HepG2 (cell line): Measurements from ENCODE around the gene FGD5. TPM values are rescaled to one million over a fixed set of nuclear protein-coding genes. Genes with fewer than 3 reads are reported as not detected.

Experiments
- CREB3 ChIP-seq: sonication (generic); formaldehyde crosslinking; IDR thresholded peaks from 2 replicates; pipeline ENCODE4 v1.5.0; 2020; ENCODE audit warnings: missing genetic modification reagents
- GZF1 ChIP-seq: sonication (generic); formaldehyde crosslinking; IDR thresholded peaks from 2 replicates; pipeline ENCODE4 v1.5.1; 2020; ENCODE audit warnings: mild to moderate bottlenecking, missing genetic modification reagents
- HCFC1 ChIP-seq: fragments of 150-350 bp; IDR thresholded peaks from 2 replicates; pipeline ENCODE4 v1.6.1; 2014; ENCODE audit warnings: low read depth, low read length
- KDM2A ChIP-seq: sonication (generic); formaldehyde crosslinking; IDR thresholded peaks from 2 replicates; pipeline ENCODE4 v1.4.0; 2020; ENCODE audit warnings: low read depth, missing genetic modification reagents, borderline replicate concordance
- KDM6A ChIP-seq: IDR thresholded peaks from 2 replicates; pipeline ENCODE4 v1.6.1; 2016; ENCODE audit warnings: low read depth
- MLXIP ChIP-seq: sonication (generic); formaldehyde crosslinking; IDR thresholded peaks from 2 replicates; pipeline ENCODE4 v1.9.0; 2021; ENCODE audit warnings: missing genetic modification reagents, borderline replicate concordance
- SSRP1 ChIP-seq: IDR thresholded peaks from 2 replicates; pipeline ENCODE4 v1.6.1; 2016; ENCODE audit warnings: control low read depth
- TBX3 ChIP-seq: fragments of 450-650 bp; IDR thresholded peaks from 2 replicates; pipeline ENCODE4 v1.6.1; 2017; ENCODE audit warnings: antibody characterized with exemption, mild to moderate bottlenecking, inconsistent platforms, borderline replicate concordance
- U2AF1 ChIP-seq: fragments of 200-400 bp; formaldehyde crosslinking; optimal IDR thresholded peaks from 2 replicates; pipeline ENCODE3; 2017; ENCODE audit warnings: mild to moderate bottlenecking, low read depth, low read length
- ZBTB26 ChIP-seq: IDR thresholded peaks from 2 replicates; pipeline ENCODE4 v1.6.1; 2016; ENCODE audit warnings: missing compliant biosample characterization, missing genetic modification reagents, borderline replicate concordance
- ZFY ChIP-seq: sonication (generic); formaldehyde crosslinking; IDR thresholded peaks from 2 replicates; pipeline ENCODE4 v1.4.0; 2020; ENCODE audit warnings: missing genetic modification reagents
- ZNF18 ChIP-seq: sonication (generic); formaldehyde crosslinking; IDR thresholded peaks from 2 replicates; pipeline ENCODE4 v1.8.0; 2022; ENCODE audit warnings: mild to moderate bottlenecking, missing genetic modification reagents; ENCODE audit not compliant: insufficient replicate concordance
- ZNF205 ChIP-seq: IDR thresholded peaks from 2 replicates; pipeline ENCODE4 v1.6.1; 2018; ENCODE audit warnings: missing biosample characterization, missing genetic modification reagents
- ZNF263 ChIP-seq: sonication (generic); formaldehyde crosslinking; IDR thresholded peaks from 2 replicates; pipeline ENCODE4 v1.4.0; 2020; ENCODE audit warnings: missing genetic modification reagents
- ZNF280B ChIP-seq: sonication (generic); formaldehyde crosslinking; IDR thresholded peaks from 2 replicates; pipeline ENCODE4 v1.5.0; 2020; ENCODE audit warnings: missing genetic modification reagents, mild to moderate bottlenecking, borderline replicate concordance
- ZNF30 ChIP-seq: sonication (generic); formaldehyde crosslinking; IDR thresholded peaks from 2 replicates; pipeline ENCODE4 v1.5.0; 2020; ENCODE audit warnings: mild to moderate bottlenecking, missing genetic modification reagents
- ZNF605 ChIP-seq: sonication (generic); formaldehyde crosslinking; IDR thresholded peaks from 2 replicates; pipeline ENCODE4 v1.8.0; 2022; ENCODE audit warnings: mild to moderate bottlenecking, missing genetic modification reagents
- ZNF607 ChIP-seq: sonication (generic); formaldehyde crosslinking; IDR thresholded peaks from 2 replicates; pipeline ENCODE4 v1.5.1; 2020; ENCODE audit warnings: missing genetic modification reagents, mild to moderate bottlenecking, borderline replicate concordance
- ZSCAN31 ChIP-seq: sonication (generic); formaldehyde crosslinking; IDR thresholded peaks from 2 replicates; pipeline ENCODE4 v1.5.0; 2020; ENCODE audit warnings: low read depth, mild to moderate bottlenecking, missing genetic modification reagents
- polyA plus RNA-seq, 8 experiments: library from polyadenylated mRNA; depleted of rRNA in 3 of 8; stranded (reverse) in 7 of 8; unstranded in 1 of 8; fragments of >200 nt; fragmentation: Illumina TruSeq in 4 of 8; extraction: Trizol in 4 of 8; gene quantifications; 2 replicates each; pipeline versions ENCODE4 v1.2.1 to v1.2.3, GENCODE V29; 2011 to 2016; ENCODE audit warnings: low read depth in 4 of 8, missing spikeins in 1 of 8, mixed read lengths in 1 of 8; ENCODE audit not compliant: insufficient read depth in 1 of 8
- total RNA-seq, 5 experiments: library from RNA; depleted of rRNA; stranded (reverse); fragments of >200 nt; fragmentation: Illumina TruSeq; extraction: Trizol; gene quantifications; 2 replicates each; pipeline ENCODE4 v1.2.3, GENCODE V29; 2016; ENCODE audit warnings: low read depth in 1 of 5
- TF ChIP-seq, protein P1 (sequence below): sonication (generic); formaldehyde crosslinking; IDR thresholded peaks from 2 replicates; pipeline ENCODE4 v1.4.0; 2020; ENCODE audit warnings: missing genetic modification reagents

Gene FGD5
- total and polyA plus RNA-seq, 2 of the 13 experiments (the other 11 are each of a cell fraction or from before 2014, with no cell fraction given): 0.17 TPM; not detected in 1

DNA sequence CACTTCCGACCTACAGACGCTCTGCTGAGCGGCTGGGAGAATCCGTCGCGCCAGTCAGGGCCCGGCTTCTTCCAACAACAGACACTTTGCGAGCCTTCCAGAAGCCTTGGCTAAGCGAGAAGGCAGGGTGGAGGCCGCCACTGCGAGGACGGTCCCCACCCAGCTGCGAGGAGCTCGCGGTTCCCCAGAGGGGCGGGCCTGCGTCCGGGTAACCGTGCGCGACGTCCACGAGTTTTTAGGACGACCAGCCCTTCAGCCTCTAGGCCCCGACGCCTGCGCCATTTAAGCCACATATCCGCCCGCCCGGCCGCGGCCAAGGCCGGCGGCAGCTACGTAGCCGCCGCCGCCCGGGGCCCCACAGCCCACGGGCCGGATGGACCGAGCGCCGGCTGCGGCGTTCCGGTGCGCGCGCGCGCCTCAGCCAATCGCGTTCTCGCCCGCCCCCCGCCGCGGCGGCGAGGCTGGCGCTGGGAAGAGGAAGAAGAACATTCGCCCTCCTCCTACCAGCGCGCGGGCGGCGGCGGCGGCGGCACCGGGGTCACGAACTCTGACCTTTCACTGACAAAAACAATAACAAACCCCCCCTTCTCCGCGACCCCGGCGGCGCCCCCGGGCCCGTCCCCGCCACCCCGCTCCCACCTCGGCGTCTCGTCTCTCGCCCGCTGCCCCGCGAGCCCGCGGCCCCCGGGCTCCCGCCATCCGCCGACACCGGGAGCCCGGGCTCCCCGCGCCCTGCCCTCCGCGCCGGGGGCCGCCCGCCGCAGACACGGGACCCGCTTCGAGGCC lies 128.5 kb downstream of the FGD5 start, which contains the start of gene NR2C2 (continued):
- TF ChIP-seq ZNF280B: peak; percentile 46; the same call in 1 of the 2 replicates
- no peak for TF ChIP-seq MLXIP
- TF ChIP-seq, protein P1, sequence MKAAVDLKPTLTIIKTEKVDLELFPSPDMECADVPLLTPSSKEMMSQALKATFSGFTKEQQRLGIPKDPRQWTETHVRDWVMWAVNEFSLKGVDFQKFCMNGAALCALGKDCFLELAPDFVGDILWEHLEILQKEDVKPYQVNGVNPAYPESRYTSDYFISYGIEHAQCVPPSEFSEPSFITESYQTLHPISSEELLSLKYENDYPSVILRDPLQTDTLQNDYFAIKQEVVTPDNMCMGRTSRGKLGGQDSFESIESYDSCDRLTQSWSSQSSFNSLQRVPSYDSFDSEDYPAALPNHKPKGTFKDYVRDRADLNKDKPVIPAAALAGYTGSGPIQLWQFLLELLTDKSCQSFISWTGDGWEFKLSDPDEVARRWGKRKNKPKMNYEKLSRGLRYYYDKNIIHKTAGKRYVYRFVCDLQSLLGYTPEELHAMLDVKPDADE (CRISPR knock-in tag): no peak
- peak; percentile 90 for TF ChIP-seq ZFY
- no peak for TF ChIP-seq TBX3
- TF ChIP-seq KDM6A (CRISPR knock-in tag): no peak
- no peak for TF ChIP-seq ZNF205 (CRISPR knock-in tag)
- TF ChIP-seq CREB3: no peak
- TF ChIP-seq ZNF263 (CRISPR knock-in tag): peak; percentile 36; the same call in 1 of the 2 replicates
- 0 out of 2 replicates have a peak, but pooled peaks have one; percentile 33 for TF ChIP-seq HCFC1
- no peak for TF ChIP-seq SSRP1 (CRISPR knock-in tag)
- TF ChIP-seq ZNF605: peak; percentile 64; the same call in 1 of the 2 replicates
- TF ChIP-seq ZNF18 (CRISPR knock-in tag): no peak
- no peak for TF ChIP-seq U2AF1
- TF ChIP-seq ZNF30 (CRISPR knock-in tag): no peak
- no peak for TF ChIP-seq ZNF607
- TF ChIP-seq ZSCAN31 (CRISPR knock-in tag): peak; percentile 63; the same call in 1 of the 2 replicates
- peak; percentile 65; the same call in 1 of the 2 replicates for TF ChIP-seq KDM2A (CRISPR knock-in tag)
- TF ChIP-seq ZBTB26 (CRISPR knock-in tag): no peak
- no peak for TF ChIP-seq GZF1 (CRISPR knock-in tag)
